ENCODE data around the gene TACC3.

Gene TACC3

GRCh38 chr4:1705732-1706131, 15.6 kb upstream of the TACC3 start:
- DNase-seq: no peak

- DNase-seq: no peak
Measured at GRCh38 chr4:1706358-1706757, 15.0 kb upstream of the TACC3 start.

DNA sequence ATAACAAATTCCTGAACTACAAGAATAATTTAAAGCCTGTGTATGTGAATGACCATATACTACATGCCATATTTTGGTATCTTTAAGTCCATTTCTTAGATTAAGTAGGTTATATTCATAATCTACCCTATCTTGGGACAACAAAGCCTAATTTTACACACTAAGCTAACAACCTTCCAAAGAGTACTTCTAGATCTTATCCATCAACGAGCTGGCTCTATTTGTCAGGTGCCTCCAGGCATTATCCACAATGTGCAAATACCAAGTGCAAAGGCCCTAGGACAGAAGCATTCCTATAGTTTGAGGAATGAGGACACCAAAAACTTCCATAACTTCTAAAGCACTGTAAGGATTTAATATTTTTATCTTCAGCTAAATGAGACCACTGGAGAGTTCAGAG, 12.7 kb upstream of the TACC3 start:
- DNase-seq: no peak

- DNase-seq: no peak
Measured at GRCh38 chr4:1711055-1711570, 10.2 kb upstream of the TACC3 start.

DNA sequence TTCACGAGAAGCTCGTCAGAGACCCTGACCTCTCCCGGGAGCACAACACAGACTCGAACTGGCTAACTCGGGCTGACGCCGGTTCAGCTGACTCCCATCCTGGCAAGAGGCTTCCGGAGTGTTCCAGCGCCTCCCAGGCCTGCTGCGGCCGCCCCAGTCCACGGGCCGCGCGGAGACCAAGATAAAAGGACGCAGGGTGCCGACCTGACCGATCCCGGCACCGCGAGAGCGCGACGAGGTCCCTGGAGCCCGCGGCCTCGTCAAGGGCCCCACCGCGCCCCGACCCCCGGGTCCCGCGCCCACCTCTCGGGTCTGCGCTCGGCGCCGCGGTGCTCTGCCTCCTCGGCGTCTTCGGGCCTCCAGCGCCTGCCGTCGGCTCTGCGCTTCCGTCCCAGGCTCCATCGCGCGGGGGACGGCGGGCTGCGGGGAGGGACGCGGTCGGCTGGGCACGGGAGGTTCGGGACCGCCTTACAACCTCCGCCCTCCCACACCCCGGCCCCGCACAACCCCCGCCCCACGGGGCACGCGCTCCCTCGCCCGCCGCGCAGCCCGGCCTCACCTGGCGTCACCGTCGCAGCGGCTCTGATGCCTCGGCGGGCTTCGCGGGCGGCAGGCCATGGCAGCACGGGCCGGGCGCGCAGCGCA, 9.6 kb upstream of the TACC3 start:
- DNase-seq: peak; percentile 41

- DNase-seq: peak; percentile 99
Measured at GRCh38 chr4:1712216-1713002, 8.9 kb upstream of the TACC3 start, which contains the start of gene SLBP. TSS of gene SLBP (minus strand) at chr4:1712319. CDS start at chr4:1712188, 131 bp downstream.

DNA sequence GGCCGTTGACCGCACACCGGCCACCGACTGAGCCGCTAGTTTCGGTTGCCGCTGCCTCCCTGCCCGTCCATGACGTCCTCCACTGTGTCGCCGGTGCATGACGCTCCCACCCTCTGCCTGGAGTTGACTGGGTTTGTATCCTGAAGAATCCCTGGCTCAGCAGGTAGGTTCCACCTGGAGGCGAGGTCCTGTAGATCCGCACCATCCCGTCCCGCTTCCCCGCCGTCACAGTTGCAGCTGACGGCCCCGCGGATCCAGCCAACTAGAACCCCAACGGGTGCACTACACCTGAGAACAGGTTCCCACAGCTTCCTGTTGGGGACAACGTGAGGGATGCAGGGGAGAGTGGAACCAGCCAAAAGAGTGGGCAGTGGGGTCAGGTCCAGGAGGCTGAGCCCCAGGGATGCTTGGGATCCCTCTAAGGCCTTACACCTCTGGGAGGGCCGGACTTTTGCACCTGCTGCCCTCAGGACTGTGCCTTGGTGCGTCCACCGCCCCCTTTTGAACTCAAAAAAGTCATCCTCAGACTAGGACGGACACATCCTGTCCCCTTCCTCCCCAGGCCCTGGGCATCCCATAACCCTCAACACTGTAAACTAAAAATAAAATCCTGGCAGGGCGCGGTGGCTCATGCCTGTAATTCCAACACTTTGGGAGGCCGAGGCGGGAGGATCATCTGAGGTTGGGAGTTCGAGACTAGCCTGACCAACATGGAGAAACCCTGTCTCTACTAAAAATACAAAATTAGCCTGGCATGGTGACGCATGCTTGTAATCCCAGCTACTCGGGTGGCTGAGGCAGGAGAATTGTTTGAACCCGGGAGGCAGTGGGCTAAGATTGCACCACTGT, 8.1 kb upstream of the TACC3 start:
- no peak for DNase-seq

GRCh38 chr4:1714303-1715001, 6.9 kb upstream of the TACC3 start:
- no peak for DNase-seq

DNA sequence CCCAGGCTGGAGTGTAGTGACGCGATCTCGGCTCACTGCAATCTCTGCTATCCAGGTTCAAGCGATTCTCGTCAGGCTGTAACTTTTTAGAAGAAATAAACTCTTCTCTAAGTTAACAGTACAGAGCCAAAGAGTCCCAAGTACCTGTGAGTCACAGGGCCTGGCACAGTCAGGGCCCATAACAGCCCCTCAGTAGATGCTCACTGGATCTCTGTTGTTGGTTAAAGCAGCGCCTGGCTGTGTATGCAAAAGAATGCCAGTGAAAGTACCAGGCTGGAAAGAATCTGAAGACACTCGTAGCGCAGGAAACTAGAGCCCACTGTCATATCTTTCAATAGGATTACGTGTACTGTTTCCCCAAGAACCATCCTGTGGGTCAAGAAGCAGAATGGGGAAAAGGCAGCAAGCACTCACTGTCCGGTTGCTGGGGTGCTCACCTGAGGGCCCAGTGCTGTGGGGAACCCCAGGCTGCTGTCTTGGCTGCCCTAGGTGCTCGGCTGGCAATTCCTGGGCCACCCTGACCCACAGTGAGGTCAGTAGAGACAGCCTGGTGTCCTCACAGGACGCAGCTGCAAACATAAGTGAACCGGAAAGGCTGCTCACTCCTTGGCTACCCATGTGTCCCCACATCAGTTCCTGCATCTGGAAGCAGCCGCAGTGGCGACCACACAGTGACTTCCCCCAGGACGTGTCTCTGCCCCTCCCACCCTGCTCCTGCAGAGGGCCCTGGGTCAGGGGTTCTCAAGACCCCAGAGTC, 6.1 kb upstream of the TACC3 start:
- no peak for DNase-seq

- DNase-seq: no peak
Measured at GRCh38 chr4:1716065-1716945, 5.0 kb upstream of the TACC3 start.

DNA sequence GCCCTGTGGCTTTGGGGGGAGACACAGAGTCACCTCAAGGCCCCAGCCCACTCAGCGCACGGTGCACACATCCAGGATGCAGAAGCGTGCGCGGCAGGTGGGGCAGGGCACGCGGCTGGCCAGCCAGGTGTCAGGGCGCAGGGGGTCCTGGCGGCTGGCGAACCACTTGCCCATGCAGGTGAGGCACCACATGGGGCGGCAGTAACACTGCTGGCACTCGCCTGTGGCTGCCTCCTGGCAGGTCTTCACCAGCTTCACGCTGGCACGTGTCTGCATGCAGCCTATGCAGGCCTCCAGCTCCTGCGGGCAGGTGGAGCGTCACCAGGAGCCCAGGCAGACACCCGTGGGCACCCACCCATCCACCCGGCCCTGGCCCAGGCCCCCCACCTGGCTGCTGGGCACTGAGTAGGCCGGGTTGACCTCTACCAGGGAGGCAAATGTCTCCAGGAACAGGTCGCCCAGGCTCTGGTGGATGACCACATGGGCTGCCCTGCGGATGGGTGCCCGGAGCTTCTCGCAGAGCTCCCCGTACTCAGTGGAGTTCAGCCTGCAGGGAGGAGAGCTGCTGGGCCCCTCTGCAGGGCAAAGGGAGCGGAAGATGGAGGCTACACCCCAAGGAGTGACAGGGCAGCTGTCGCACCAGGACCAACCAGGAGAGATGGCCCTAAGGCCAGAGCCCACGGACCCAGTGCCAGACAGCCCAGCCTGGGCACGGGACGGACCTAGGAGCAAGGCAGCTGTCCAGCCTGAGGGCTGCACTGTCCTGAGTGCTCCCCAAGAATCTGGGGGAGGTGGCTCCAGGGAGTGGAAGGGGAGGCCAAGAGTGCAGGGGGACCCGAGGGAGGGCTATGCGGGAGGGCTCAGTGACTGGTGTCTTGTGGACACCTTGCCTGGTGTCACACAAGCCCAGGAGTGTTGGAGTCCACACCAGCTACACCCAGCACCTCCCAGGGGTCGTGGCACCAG, 3.9 kb upstream of the TACC3 start:
- no peak for DNase-seq

GRCh38 chr4:1718095-1718850, 3.0 kb upstream of the TACC3 start:
- no peak for DNase-seq

DNA sequence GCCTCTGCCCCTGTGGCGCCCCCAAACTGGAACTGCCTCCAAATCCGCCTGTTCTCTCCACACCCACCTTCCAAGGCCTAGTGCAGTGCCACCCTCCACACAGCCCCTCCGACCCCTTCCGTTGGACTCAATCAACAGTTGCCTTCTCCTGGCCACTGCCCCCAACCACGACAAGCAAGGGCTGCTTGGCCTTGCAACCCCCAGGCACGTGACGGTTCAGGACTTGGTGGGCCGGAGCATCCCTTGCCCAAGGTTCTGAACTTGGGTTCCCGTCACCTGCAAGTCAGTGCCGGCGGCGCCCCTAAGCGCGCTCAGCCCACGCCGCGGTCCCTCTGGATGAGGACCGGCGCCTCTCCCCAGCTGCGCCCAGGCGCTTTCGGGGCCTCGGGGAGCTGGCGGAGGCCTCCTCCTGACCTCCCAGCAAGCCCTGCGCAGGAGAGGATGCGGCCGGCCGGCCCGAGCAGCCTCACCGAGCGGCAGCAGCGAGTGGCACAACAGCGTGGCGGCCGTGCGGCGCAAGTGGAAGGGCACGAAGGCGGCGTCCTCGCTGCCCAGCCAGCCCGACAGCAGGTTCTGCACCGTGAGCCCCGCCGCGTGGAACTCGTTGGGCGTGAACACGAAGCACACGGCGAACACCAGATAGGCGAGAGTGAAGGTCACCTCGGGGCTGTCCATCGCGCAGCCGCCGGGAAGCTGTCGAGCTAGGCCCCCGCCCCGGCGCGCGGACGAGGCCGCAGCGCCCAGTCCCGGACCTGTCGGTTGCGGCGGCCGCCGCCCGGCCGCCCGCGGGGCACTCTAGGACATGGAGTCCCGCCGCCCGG, 948 bp upstream of the TACC3 start:
- peak; percentile 41 for DNase-seq

DNA sequence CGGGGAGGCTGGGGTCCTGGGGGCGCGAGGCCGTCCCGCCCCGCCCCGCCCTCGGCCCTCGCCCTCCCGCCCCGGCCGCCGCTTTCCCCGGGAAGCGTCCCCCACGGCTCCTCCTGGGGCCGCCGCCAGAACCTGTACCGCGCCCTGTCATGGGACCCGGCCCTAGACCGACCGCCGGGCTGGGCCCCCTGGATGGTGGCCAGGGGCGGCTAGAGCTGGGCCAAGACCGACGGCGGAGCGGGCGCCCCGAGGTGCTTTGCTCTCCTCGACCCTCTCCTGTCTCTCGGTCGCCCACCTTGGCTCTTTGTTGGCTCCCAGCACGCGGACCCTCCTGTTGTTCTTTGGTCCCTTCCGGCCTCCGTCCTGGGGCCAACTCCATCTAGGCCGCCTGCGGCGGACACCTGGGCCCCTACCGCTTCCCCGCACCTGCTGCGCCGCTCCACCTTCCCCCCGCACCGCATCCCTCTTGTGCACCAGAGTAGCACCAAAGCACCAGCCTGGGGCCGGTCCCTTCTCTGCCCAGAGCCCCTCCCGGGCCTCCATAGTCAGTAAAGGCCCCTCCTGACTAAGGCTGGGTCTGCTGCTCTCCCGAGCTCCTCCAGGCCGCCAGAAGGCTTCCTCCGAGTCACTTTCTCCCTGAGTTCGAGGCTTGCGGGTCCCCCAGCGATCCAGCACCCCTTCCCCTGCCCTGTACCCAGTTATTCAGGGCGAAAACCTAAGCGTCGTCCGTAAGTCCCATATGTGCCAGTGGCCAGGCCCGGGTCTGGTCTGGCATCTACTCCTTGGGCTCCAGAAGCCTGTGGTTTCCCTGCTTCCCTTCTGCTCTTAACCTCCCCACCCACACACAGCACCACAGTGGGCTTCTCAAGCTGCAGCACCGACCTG, 587 bp downstream of the TACC3 start:
- no peak for DNase-seq

GRCh38 chr4:1722551-1723118, 1.3 kb downstream of the TACC3 start:
- no peak for DNase-seq

- DNase-seq: peak; percentile 69
Measured at GRCh38 chr4:1723131-1723801, 1.9 kb downstream of the TACC3 start.
